ENCODE measurements around the gene TMEM139.
A peak's percentile ranks its signal among the peaks of the same experiment; 100 is the strongest.
"Not testable (repeated sequence)": the region's sequence is repeated elsewhere in the genome, so short reads cannot be mapped to it uniquely, and the experiment has no call there.

TMEM139 gene

GRCh38 chr7:143258831-143259230, 25.9 kb upstream of the TMEM139 start:
- no peak for DNase-seq (ENCODE audit: low read depth in 3 of 3)

DNA sequence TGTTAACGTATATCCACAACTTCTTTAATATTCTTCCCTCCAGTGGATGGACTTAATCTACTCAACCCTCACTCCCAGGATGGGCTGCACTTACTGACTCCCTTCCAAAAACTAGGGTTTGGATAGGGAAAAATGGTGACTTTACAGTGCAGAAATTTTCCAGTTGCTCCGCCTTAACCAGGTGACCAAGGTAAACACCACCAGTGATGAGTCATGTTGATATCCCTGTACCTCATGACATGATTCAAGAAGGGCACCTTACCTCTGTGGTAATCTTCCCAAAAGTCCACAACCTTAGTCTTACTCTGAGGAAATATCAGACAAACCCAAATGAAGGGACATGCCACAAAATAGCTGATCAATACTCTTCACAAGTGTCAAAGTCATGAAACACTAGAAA, 25.0 kb upstream of the TMEM139 start:
- no peak for DNase-seq (ENCODE audit: low read depth in 3 of 3)

DNA sequence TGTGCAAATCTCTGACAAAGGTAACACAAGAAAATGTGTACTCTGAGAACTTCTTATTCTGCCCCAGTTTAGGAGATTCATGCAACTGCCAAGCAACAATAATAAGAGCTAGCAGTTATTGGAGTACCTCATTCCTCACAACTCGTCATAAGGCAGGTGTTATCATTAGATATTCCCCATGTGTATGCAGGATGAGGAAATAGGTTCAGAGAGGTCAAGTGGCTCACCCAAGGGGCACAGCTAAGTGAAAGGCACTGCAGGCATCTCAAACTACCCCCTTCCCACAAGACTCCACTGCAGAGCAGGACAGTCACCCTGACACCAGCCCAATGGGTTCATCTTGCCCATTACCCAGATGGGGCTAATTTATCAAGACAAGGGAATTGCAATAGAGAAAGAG, 22.9 kb upstream of the TMEM139 start:
- no peak for DNase-seq (ENCODE audit: low read depth in 3 of 3)

- DNase-seq (ENCODE audit: low read depth in 3 of 3): peak; percentile 62 to 85 (median 71)
Observed at GRCh38 chr7:143263266-143264195, 21.2 kb upstream of the TMEM139 start, which contains the start of gene GSTK1. TSS of gene GSTK1 (plus strand) at chr7:143263441. CDS start at chr7:143263514, 73 bp downstream.

GRCh38 chr7:143264196-143264568, 20.6 kb upstream of the TMEM139 start:
- not testable (repeated sequence) for DNase-seq (ENCODE audit: low read depth in 3 of 3)

GRCh38 chr7:143265017-143265693, 19.6 kb upstream of the TMEM139 start:
- no peak for DNase-seq (ENCODE audit: low read depth in 3 of 3)

DNA sequence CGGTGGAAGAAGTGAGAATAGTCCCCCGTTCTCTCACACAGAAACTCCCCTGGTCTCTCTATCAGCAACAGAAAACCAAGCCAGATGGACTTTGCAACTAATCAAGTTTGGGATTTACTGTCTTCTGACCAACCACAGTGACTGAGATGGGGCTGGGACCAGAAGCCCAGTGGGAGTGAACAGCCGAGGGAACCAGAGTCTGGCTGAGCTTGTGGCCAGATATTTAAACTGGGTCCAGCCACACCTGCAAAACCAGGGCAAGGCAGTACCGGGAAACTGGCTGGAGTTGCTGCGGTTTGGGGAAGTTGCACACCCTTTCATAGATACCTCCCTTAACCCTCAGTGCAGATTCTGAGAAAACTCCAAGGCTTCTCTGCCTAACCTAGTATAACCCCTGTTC, 15.5 kb upstream of the TMEM139 start:
- no peak for DNase-seq (ENCODE audit: low read depth in 3 of 3)

DNA sequence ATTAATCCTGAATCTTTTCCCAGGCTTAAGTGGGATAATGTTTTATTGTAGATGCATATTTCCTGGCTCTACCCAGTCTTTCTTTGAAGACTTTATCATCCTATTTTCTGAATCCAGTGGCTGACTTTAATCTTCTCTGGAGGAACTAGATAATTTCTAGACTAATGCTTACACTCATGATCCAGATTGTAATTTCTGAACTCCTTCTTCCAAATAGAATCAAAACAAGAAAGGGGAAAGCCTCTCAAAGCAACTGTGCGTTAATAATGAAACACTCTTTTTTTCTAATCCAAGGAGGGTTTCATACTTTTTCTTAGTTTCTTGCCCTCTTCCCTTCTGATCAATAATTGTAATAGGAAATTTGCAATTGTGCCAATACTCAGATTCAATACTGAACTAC, 13.5 kb upstream of the TMEM139 start:
- DNase-seq (ENCODE audit: low read depth in 3 of 3): no peak

GRCh38 chr7:143272871-143273270, 11.9 kb upstream of the TMEM139 start:
- no peak for DNase-seq (ENCODE audit: low read depth in 3 of 3)

GRCh38 chr7:143279186-143280098, 5.3 kb upstream of the TMEM139 start:
- no peak for DNase-seq (ENCODE audit: low read depth in 3 of 3)

DNA sequence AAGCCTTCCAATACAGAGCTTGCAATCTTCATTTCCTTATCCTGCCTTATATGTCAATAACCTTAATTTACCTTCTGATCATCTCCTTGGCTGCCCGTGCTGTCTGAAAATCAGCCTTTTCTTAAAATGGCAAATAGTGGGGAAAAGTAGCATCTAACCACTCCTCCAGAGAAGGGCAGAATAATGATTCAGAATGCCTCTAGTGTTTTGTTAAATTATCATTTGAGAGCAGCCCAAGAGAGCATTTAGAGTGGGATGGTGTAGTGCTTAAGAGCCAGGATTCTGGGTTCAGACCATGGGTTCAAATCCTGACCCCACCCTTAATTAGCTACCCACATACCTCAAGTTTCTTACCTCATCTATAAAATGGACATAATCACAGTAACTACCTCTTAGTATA, 4.6 kb upstream of the TMEM139 start:
- no peak for DNase-seq (ENCODE audit: low read depth in 3 of 3)

- DNase-seq (ENCODE audit: low read depth in 3 of 3): no peak
Observed at GRCh38 chr7:143280566-143280965, 4.2 kb upstream of the TMEM139 start.

GRCh38 chr7:143281529-143281928, 3.2 kb upstream of the TMEM139 start:
- DNase-seq (ENCODE audit: low read depth in 3 of 3): no peak

- DNase-seq (ENCODE audit: low read depth in 3 of 3): no peak
Observed at GRCh38 chr7:143282124-143282523, 2.6 kb upstream of the TMEM139 start.

GRCh38 chr7:143283381-143283780, 1.4 kb upstream of the TMEM139 start:
- DNase-seq (ENCODE audit: low read depth in 3 of 3): no peak

DNA sequence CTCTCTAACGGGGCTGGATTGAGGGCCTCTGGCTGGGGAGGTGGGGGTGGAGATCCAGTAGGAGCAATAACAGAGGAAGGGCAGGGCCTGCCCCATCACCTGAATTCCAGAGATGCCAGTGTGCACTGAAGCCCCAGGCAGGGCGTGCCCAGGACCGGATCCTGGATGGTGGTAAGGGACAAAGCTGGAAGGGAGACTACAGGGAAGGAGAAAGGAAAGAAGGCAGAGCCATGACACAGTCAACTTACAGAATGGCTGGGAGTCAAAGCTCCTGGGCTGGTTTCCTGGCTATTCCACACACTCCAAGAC, 666 bp downstream of the TMEM139 start:
- DNase-seq (ENCODE audit: low read depth in 3 of 3): no peak

- no peak for DNase-seq (ENCODE audit: low read depth in 3 of 3)
Observed at GRCh38 chr7:143285806-143286521, 1.2 kb downstream of the TMEM139 start.

DNA sequence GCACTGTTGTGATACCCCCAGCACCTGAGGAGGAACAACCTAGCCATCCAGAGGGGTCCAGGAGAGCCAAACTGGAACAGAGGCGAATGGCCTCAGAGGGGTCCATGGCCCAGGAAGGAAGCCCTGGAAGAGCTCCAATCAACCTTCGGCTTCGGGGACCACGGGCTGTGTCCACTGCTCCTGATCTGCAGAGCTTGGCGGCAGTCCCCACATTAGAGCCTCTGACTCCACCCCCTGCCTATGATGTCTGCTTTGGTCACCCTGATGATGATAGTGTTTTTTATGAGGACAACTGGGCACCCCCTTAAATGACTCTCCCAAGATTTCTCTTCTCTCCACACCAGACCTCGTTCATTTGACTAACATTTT, 1.7 kb downstream of the TMEM139 start:
- DNase-seq (ENCODE audit: low read depth in 3 of 3): no peak

DNA sequence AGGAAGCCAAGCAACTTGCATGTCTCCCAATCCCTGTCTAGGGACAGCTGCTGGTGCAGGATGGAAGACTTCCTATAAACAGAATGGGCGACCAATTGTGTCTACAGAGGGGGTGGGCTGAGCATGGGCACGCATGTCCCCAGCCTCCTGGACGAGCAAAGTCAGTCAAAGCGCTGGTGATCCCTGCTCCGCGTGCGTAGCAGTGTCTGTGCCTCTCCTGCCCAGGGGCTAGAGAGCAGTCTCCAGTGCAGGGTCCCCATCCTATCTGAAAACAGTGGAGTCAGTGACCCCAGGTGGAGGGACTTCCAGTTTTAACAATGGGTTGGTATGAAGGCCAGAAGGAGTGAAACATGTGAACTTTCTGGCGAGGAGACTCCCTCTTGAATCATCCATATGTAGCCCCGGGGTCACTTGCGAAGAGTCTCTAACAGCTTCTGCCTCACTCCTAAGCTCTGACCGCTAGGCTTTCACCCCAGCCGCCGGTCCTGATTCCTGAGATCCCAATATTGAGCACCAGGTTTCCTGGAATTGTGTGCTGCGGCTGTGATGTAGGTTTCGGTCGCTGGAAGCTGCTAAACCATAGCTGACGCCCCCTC, 2.7 kb downstream of the TMEM139 start:
- no peak for DNase-seq (ENCODE audit: low read depth in 3 of 3)

- peak; percentile 95 to 99 (median 97) for DNase-seq (ENCODE audit: low read depth in 3 of 3)
Observed at GRCh38 chr7:143287935-143288826, 3.4 kb downstream of the TMEM139 start, which contains the start of gene CASP2. TSS of gene CASP2 (plus strand) at chr7:143288351. CDS start at chr7:143288456, 105 bp downstream.

Measured in stimulated activated CD4-positive, alpha-beta T cell treated with anti-CD3 and anti-CD28 coated beads, TNF-alpha, amount 100 ng/mL, for 24 hours (primary cell).